GM21526 (cell line): ENCODE measurements around the gene TMCO2.

ENCODE experiments used
- ATAC-seq: cut with Tn5 transposase; IDR thresholded peaks from one replicate; pipeline ENCODE4 v1.9.1; 2021; ENCODE audit warnings: moderate library complexity; ENCODE audit not compliant: unreplicated experiment, low FRiP score

The TMCO2 gene

GRCh38 chr1:40257313-40257687 is 9.6 kb downstream of the TMCO2 start:
- peak; percentile 1 for ATAC-seq

DNA sequence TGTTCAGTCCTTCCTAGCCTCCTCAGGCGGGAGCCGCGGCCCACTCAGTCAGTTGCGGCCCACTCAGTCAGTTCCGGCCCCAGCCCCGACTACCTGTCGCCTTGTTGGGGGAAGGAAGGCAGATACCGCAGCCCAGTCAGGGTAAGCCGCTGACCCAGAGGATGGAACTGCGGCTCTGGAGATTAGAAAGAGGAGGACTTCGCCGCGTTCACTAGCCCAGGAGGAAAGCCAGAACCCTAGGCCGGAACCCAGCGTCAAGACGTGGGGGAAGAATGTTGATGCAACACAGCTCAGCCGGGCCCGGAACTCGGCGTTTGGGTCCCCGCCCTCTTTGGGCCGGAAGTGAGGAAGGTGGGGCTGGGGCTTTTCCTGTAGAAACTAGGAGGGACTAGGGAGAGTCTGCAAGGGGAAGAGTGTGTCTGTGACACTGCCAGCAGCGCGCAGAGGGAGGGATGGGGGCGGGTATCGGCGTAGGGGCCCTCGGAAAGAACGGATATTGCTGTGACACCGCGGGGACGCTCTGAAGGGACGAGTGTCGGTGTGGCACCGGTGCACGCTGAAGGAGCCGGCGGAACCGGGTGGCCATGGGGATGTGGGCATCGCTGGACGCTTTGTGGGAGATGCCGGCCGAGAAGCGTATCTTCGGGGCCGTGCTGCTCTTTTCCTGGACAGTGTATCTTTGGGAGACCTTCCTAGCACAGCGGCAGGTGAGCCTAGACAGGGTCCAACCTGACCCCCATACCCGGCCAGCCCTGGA is 10.1 kb downstream of the TMCO2 start, which contains the start of gene ZMPSTE24:
Gene ZMPSTE24, plus strand, starts transcription at position 549 of the 757 bp plus-strand sequence. Its CDS starts 36 bp downstream, at position 585.
- ATAC-seq: peak; percentile 84

DNA sequence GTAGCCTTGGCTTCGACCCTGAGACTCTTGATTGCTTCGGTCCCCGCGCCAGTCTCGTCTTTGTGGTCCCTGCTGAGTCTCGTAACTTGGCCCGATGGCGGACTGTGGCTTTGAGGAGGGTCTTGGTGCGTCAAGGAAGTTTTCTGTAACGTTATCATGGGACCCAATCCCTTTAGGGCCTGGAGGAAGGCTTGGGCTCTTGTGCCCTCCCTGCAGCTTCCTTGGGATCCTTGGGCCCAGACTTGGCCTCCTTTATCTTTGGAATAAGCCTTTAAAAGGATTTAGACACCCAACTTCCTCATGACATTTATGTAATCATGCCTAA is 10.7 kb downstream of the TMCO2 start:
- ATAC-seq: no peak

GRCh38 chr1:40264354-40264781 is 16.6 kb downstream of the TMCO2 start:
- no peak for ATAC-seq

DNA sequence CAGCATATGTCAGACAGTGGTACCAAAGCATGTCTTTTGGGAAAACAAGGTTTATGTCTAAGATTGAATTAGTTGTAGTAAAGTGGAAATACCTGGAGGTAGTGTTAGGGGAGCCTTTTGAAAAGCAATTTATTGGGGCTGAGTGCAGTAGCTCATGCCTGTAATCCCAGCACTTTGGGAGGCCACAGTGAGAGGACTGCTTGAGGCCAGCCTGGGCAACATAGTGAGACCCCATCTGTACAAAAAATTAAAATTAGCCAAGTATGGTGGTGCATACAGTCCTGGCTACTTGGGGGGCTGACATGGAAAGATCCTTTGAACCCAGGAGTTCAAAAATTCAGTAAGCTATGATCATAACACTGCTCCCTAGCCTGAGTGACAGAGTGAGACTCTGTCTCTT is 17.6 kb downstream of the TMCO2 start:
- ATAC-seq: no peak

DNA sequence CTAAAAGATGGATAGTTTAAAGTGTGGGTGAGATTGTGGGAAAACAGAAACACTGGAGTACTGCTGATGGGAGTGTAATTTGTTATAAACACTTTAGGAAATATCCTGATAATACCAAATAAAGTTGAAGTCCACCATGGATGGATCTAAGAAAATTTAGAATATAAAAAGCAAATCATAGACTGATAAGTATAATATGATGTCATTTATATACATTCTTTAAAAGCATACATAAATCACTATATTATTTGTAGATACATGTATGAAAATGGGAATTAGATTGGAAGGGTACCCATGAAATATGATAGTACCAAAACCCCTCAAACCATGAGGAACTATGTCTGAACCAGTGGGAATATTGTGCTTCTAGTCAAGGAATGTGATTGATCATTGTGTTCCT is 18.2 kb downstream of the TMCO2 start:
- no peak for ATAC-seq

- no peak for ATAC-seq
These were observed 19.2 kb downstream of the TMCO2 start for GRCh38 chr1:40266786-40267535.

DNA sequence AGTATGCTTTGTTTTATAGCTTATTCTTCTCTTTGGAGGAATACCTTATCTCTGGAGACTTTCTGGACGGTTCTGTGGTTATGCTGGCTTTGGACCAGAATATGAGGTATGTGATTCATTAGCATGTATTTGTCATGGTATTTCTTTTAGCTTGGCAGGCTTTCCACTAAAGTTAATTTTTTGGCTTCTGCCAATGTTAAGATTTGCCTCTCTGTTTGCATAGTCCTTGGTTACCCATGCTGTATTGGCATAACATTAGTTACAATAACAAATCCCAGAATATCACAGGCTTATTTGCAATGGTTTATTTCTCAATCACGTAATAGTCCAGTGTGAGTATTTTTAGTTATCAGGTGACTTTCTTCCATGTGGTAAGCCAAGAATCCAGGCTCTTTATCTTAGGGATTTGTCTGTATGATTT is 20.0 kb downstream of the TMCO2 start:
- ATAC-seq: no peak

GRCh38 chr1:40268211-40268610 is 20.5 kb downstream of the TMCO2 start:
- ATAC-seq: no peak

GRCh38 chr1:40270152-40270834 is 22.6 kb downstream of the TMCO2 start:
- ATAC-seq: no peak

- ATAC-seq: no peak
These were observed 25.0 kb downstream of the TMCO2 start for GRCh38 chr1:40272653-40273213.

DNA sequence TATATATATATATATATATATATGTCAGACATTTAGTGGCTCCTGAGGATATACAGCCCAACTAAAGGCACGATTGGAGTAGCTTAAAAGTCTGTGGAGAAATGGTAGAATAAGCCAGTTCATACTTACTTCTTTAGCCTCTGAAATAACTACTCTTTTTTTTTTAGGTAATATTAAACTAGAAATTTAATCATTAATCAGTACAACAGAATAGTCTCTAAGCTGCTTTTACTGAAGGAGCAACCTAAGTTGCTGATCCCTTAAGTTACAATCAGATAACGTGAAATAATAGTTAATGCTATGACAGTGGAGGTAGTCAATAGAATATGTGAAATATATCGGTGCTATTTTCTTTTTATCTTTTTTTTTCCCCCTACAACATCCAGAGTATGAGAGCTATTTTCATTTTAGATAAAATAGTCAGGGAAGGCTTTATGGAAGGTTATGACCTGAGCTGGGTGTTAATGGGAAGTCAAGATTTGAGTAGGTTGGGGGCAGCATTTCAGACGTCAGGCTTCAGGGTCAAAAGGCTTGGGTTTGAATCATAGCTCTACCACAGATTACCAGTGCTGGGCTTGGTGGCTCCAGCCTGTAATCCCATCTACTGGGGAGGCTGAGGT is 25.9 kb downstream of the TMCO2 start:
- ATAC-seq: no peak

DNA sequence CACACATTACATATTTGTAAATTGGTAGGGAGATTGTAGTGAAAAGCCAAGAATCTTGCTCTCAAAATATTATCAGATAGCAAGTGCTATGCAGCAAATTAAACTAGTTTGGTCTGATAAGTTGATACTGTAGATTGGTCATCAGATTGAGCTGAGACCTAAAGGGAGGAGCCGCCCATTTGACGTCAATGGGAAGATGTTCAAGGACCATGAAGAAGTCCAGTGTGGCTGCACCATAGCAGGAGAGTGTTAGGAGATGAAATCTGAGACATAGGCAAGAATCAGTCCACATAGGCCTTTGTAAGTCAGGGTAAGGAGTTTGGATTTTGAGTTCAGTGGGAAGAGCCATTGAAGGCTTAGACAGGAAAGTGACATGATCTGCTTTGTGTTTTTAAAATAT is 26.6 kb downstream of the TMCO2 start:
- ATAC-seq: no peak

GRCh38 chr1:40276122-40276521 is 28.4 kb downstream of the TMCO2 start:
- no peak for ATAC-seq

GRCh38 chr1:40281853-40282252 is 34.1 kb downstream of the TMCO2 start:
- no peak for ATAC-seq

DNA sequence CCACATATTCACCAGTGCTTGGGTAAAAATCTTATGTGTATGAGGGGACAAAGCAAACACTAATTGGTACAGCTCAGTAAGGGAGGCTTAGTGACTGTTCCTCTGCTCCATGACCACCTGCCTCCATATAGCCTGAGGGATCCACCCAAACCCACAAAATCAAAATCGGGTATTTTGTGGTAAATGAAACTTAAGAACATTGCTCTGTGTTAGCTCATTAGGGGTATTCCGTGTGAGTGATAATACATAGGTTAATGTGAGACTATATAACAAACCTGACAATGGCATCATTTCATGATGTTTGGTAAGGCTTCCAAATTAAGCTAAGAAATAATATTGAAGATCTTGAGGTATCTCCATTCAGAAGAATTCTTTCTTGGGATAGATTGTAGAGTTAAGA is 43.6 kb downstream of the TMCO2 start:
- no peak for ATAC-seq

DNA sequence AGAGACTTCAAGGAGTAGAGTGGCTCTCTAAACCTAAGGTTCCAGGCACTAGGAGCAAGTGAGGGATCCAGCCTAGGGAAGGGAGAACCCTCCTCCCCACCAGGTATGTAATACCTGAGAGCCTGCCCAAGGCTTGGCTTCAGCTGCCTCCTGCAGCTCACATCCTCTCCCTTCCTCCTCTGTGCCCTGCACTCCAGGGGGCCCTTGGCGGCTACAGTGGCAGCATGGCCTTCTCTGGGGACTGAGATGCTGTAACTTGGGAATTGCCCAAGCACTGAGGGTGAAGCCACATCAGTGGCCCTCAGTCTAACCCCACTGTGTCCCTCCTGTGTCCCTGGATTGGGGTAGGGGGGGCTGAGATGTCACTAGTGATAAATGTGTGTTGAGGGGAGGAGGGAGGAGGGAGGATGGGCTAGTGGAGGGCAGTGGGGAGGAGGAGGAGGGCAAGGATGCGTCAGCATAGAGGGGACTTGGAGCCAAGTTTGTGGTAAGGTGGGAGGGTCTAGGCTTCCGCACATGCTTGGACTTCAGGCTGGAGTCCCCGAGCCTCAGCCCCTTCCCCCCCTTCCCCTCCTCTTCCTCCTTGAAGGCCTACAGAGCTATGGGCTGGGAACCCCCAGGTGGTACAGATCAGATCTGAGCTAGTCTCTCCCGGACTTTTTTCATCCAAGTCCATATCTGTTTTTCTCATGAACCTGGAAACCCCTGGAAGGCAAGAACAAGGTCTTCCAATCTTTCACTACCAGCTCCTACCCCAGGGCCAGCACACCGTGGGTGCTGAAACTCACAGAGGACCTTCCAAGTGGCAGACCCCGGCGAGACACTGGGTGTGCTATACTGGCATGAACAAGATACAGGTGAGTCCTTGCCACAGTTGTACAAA is 51.9 kb downstream of the TMCO2 start:
- ATAC-seq: no peak

GRCh38 chr1:40300249-40300567 is 52.5 kb downstream of the TMCO2 start:
- ATAC-seq: no peak

GRCh38 chr1:40300651-40301050 is 52.9 kb downstream of the TMCO2 start:
- ATAC-seq: no peak

DNA sequence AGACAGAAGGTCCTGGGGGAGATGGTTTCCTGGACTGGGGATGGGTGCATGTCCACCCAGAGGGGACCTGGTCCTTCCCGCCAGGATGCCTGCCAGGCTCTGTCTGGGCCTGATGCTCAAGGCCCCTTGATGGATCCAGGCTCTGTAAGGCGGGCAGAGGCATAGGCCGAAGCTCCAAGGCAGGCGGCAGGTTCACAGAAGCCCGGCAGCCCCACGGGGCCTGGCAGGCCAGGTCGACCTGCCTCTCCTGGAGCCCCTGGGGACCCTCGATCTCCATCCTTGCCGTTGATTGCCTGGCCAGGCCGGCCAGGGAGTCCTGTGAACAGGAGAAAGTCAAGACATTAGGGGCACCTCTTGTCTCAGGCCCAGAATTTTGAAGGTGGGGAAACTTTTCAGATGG is 53.3 kb downstream of the TMCO2 start:
- ATAC-seq: no peak
